ENCODE results near the gene SARS2. TPM values are rescaled to one million over a fixed set of nuclear protein-coding genes. Genes with fewer than 3 reads are reported as not detected.

The SARS2 gene
- total RNA-seq, 1 donor from 2014 or later, result 13.6 TPM

DNA sequence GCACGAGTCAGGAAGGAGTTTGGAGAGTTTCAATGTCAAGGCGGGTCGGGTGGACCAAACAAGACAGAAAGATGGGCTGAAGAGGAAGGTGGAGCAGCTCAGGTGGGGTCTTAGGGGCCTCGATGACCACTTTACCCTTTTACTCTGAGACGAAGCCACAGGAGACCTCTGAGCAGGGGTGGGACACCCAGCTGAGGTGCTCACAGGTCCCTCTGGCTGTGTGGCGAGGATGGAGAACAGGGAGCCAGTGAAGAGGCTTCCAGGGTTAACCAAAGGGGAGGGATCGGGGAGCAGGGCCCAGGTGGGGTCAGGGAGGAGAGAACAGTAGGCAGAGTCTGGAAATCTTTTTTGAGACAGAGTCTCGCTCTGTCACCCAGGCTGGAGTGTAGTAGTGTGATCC, 16.6 kb downstream of the SARS2 start:
- H3K27ac ChIP-seq (replicated peaks), result no peak overlapping the region
- no peak overlapping the region for H3K4me3 ChIP-seq
- intact Hi-C loops (cut with micrococcal nuclease), result no loop called here
- H3K4me1 ChIP-seq, result no peaks in the 10 kb centered on the region
- peaks cover 19% of the 10 kb centered on the region for H3K27me3 ChIP-seq (ENCODE audit: low read depth)
- TF ChIP-seq, protein P1, sequence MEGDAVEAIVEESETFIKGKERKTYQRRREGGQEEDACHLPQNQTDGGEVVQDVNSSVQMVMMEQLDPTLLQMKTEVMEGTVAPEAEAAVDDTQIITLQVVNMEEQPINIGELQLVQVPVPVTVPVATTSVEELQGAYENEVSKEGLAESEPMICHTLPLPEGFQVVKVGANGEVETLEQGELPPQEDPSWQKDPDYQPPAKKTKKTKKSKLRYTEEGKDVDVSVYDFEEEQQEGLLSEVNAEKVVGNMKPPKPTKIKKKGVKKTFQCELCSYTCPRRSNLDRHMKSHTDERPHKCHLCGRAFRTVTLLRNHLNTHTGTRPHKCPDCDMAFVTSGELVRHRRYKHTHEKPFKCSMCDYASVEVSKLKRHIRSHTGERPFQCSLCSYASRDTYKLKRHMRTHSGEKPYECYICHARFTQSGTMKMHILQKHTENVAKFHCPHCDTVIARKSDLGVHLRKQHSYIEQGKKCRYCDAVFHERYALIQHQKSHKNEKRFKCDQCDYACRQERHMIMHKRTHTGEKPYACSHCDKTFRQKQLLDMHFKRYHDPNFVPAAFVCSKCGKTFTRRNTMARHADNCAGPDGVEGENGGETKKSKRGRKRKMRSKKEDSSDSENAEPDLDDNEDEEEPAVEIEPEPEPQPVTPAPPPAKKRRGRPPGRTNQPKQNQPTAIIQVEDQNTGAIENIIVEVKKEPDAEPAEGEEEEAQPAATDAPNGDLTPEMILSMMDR (IDR thresholded peaks at IDR 0.05; ENCODE audit: borderline replicate concordance), result no peak
- H3K9me3 ChIP-seq (replicated peaks), result no peaks in the 10 kb centered on the region
- no peak for DNase-seq
- peaks cover 7% of the 10 kb centered on the region for H3K36me3 ChIP-seq

DNA sequence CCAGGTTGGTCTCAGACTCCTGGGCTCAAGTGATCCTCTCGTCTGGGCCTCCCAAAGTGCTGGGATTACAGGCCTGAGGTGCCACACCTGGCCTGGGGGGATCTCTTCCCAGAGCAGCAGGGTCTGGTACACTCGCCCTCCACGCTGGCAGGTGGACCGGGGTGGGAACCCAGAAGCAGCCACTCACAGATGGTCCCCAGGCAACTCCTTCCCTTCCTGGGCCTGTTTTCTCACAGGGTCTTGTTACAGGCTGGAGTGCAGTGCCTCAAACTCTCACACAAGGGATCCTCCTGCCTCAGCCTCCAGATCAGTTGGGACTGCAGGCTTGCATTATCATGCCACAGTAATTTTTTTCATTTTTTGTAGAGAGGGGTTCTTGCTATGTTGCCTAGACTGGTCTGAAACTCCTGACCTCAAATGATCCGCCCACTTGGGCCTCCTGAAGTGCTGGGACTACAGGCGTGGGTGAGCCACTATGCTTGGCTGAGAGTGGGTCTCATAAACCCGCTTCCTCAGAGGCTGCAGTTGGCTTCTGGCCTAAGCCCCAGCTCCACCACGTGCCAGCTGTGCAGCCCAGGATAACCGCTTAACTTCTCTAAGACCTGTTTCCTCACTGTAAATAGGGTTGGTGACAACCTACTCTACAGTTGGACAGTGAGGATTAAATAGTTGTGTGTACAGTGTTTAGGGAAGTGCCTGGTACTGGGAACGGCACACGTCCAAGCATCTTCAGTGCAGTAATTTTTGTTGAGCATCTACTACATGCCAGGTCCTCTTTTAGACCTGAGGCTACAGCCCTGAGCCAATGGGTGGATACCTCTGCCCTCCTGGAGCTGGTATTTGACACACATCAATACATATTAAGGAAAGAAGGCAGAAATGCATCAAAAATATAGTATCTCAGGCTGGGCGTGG, 17.7 kb downstream of the SARS2 start:
- H3K27me3 ChIP-seq (ENCODE audit: low read depth), result peaks cover 19% of the 10 kb centered on the region
- no peak overlapping the region for H3K27ac ChIP-seq (replicated peaks)
- TF ChIP-seq, protein P1 (IDR thresholded peaks at IDR 0.05; ENCODE audit: borderline replicate concordance), result no peak
- H3K36me3 ChIP-seq, result peaks cover 15% of the 10 kb centered on the region
- H3K4me1 ChIP-seq, result no peaks in the 10 kb centered on the region
- no peak overlapping the region for H3K4me3 ChIP-seq
- intact Hi-C loops (cut with micrococcal nuclease), result no loop called here
- no peak for DNase-seq
- H3K9me3 ChIP-seq (replicated peaks), result no peaks in the 10 kb centered on the region

DNA sequence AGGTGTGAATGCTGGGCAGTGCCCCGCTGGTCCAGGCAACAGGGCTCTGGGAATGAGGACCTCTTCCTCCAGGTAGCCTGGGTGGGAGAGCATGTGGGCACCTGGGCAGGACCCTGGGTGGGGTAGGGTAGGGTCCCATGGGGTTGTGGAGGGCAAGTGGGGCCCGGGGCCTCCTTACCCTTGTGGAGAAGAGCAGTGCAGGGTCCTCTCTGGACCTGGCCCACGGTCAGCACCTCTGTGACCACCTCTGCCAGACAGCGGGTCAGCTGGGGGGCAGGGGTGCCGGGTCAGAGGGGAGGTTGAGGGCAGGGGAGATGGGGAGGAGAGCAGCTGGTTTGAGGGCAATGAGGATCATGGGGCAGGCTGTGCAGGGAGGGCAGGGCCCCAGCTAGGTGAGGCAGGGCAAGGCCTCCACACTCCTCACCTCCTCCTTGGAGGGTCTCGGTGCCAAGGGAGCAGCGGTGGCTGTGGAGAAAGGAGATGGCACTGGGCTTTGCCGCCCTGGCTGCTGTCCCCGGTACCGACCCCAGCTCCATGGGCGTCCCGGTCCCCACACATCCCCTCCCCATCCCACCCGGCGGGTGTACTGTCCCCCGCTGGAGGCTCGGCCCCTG, 19.1 kb downstream of the SARS2 start:
- Histone ChIP-seq H3K9me3 (replicated peaks) (no peaks in the 10 kb centered on the region), H3K4me3 (no peak overlapping the region), H3K36me3 (peaks cover 28% of the 10 kb centered on the region), H3K4me1 (no peaks in the 10 kb centered on the region), H3K27me3 (ENCODE audit: low read depth) (peaks cover 19% of the 10 kb centered on the region), H3K27ac (replicated peaks) (no peak overlapping the region)
- no peak for DNase-seq
- intact Hi-C loops (cut with micrococcal nuclease), result no loop called here
- TF ChIP-seq, protein P1 (IDR thresholded peaks at IDR 0.05; ENCODE audit: borderline replicate concordance), result no peak

DNA sequence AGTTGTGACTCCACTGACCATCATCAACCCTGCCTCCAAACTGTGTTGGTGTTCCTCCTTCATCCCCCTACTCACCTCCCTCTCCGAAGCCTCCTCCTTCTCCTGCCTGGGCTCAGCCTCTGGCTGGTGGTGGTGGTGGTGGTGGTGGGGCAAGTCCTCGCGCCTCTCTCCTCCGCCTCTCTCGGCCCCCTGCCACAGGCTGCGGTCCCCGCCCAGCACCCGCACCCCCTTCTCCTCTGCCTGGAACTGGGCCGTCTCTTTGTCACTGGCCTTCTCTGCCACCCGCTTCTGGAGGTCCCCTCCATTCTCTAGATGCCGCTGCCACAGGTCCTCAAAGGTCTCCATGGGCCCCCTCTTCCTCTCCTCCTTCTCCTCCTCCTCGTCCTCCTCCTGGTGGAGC, 20.1 kb downstream of the SARS2 start:
- no peaks in the 10 kb centered on the region for H3K9me3 ChIP-seq (replicated peaks)
- intact Hi-C loops (cut with micrococcal nuclease), result no loop called here
- peaks cover 19% of the 10 kb centered on the region for H3K27me3 ChIP-seq (ENCODE audit: low read depth)
- H3K4me1 ChIP-seq, result no peaks in the 10 kb centered on the region
- DNase-seq, result no peak
- no peak overlapping the region for H3K4me3 ChIP-seq
- H3K36me3 ChIP-seq, result peaks cover 33% of the 10 kb centered on the region
- TF ChIP-seq, protein P1 (IDR thresholded peaks at IDR 0.05; ENCODE audit: borderline replicate concordance), result no peak
- no peak overlapping the region for H3K27ac ChIP-seq (replicated peaks)

DNA sequence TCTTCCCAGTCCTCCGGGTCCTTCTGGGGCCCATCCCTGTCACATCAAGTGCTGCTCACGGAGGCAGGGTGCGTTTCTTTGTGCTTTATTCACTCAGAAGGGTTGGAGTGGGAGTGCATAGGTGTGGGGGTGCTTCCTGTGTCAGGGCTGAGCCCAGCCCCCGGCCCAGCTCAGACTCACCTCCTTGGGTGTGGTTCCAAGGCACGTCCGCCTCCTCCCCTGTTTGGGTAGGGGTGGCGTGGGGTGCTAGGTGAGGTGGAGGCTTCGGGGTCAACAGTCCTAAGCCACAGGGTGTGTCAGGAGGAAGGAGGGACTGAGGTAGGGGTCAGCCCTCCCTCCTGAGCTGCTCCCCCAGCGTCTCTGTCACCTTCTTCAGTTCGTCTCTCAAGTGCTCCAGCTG, 21.7 kb downstream of the SARS2 start:
- Histone ChIP-seq H3K4me1 (no peaks in the 10 kb centered on the region), H3K27me3 (ENCODE audit: low read depth) (peaks cover 19% of the 10 kb centered on the region), H3K36me3 (peaks cover 42% of the 10 kb centered on the region), H3K9me3 (replicated peaks) (no peaks in the 10 kb centered on the region), H3K27ac (replicated peaks) (no peak overlapping the region), H3K4me3 (no peak overlapping the region)
- TF ChIP-seq, protein P1 (IDR thresholded peaks at IDR 0.05; ENCODE audit: borderline replicate concordance), result no peak
- no peak for DNase-seq
- intact Hi-C loops (cut with micrococcal nuclease), result no loop called here
